ENCODE measurements around the gene NAV3.

NAV3 gene

DNA sequence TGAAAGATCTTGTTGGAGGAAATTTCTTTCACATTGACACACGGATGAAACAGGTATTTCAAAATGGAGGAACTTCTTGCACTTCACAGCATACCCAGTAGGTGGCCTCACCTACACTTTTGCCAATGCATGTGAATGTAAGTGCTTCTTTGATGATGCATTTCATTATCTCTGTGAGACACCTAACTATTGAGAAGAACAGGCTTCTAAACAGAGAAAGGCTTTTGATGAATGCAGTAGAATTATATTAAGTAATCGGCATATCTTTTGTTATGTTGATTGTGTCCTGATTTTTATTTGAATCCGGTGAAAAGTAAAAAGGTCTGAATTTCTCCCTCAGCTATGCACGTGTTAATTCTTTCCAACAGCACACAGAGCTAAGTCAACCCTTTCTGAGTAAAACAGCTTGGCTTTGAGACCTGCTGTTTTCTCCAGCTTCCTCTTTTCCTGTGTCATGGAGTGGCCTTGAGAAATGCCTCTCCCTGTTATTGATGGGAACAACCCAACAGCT is 399.0 kb downstream of the NAV3 start:
- Histone ChIP-seq H3K36me3 (ENCODE audit: control insufficient read depth, low read length) (no peaks in the 10 kb centered on the region), H3F3A (ENCODE audit: control insufficient read depth, insufficient read depth) (no peaks in the 10 kb centered on the region), H3K27me3 (ENCODE audit: control insufficient read depth, low read length) (0 out of 2 replicates have a peak, but pooled peaks cover 3% of the 10 kb centered on the region), H4K20me1 (ENCODE audit: control insufficient read depth, insufficient read depth, low read depth, low read length) (no peaks in the 10 kb centered on the region), H3K9me2 (replicated peaks; ENCODE audit: control insufficient read depth, low read length) (no peaks in the 10 kb centered on the region), H3K4me1 (ENCODE audit: control insufficient read depth, low read length) (no peaks in the 10 kb centered on the region), H3K79me2 (ENCODE audit: control insufficient read depth, low read length) (no peaks in the 10 kb centered on the region), H3K4me2 (ENCODE audit: low read length) (peak overlapping the region; percentile 28), H3K27ac (ENCODE audit: low read depth, low read length) (no peak overlapping the region), H3K4me3 (ENCODE audit: low read length) (no peak overlapping the region), H3K9me3 (ENCODE audit: control insufficient read depth, insufficient read depth, low read length) (no peaks in the 10 kb centered on the region)
- peak; percentile 77 for TF ChIP-seq CTCF (IDR thresholded peaks at IDR 0.05; ENCODE audit: low read depth, low read length, poor library complexity, severe bottlenecking)
- no peak for TF ChIP-seq EZH2phosphoT487 (IDR thresholded peaks at IDR 0.05; ENCODE audit: borderline replicate concordance, low read length)

DNA sequence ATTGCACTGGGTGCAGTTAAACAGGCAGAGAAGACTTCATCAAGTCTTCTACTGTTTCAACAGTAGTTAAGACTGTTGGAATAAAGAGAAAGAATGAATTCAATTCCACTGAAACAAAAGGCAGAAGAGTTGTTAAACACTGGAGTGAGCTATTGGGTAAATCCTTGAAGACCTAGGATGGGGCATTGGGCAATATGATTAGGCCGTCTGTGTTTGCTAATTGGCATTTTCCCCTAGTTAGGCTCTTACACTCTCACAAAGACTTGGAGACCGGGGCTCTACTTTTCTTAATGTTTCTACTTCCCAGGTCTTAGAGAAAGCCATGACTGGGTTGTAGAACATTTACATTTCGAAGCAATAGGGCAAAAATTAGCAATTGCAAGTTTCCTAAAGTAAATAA is 402.1 kb downstream of the NAV3 start:
- no peak for TF ChIP-seq EZH2phosphoT487 (IDR thresholded peaks at IDR 0.05; ENCODE audit: borderline replicate concordance, low read length)
- no peak for TF ChIP-seq CTCF (IDR thresholded peaks at IDR 0.05; ENCODE audit: low read depth, low read length, poor library complexity, severe bottlenecking)
- no peak overlapping the region for H3K4me3 ChIP-seq (ENCODE audit: low read length)
- H3K4me2 ChIP-seq (ENCODE audit: low read length), result no peak overlapping the region

GRCh38 chr12:78236264-78236663 is 405.6 kb downstream of the NAV3 start:
- TF ChIP-seq EZH2phosphoT487 (IDR thresholded peaks at IDR 0.05; ENCODE audit: borderline replicate concordance, low read length) (no peak), CTCF (IDR thresholded peaks at IDR 0.05; ENCODE audit: low read depth, low read length, poor library complexity, severe bottlenecking) (no peak)
- H3K4me1 ChIP-seq (ENCODE audit: control insufficient read depth, low read length), result no peaks in the 10 kb centered on the region
- H3K4me2 ChIP-seq (ENCODE audit: low read length), result no peak overlapping the region
- 0 out of 2 replicates have a peak, but pooled peaks cover 3% of the 10 kb centered on the region for H3K27me3 ChIP-seq (ENCODE audit: control insufficient read depth, low read length)
- no peaks in the 10 kb centered on the region for H3K79me2 ChIP-seq (ENCODE audit: control insufficient read depth, low read length)
- H3K9me2 ChIP-seq (replicated peaks; ENCODE audit: control insufficient read depth, low read length), result no peaks in the 10 kb centered on the region
- H3F3A ChIP-seq (ENCODE audit: control insufficient read depth, insufficient read depth), result no peaks in the 10 kb centered on the region
- H3K4me3 ChIP-seq (ENCODE audit: low read length), result no peak overlapping the region
- H3K36me3 ChIP-seq (ENCODE audit: control insufficient read depth, low read length), result no peaks in the 10 kb centered on the region
- no peak overlapping the region for H3K27ac ChIP-seq (ENCODE audit: low read depth, low read length)
- H4K20me1 ChIP-seq (ENCODE audit: control insufficient read depth, insufficient read depth, low read depth, low read length), result no peaks in the 10 kb centered on the region
- H3K9me3 ChIP-seq (ENCODE audit: control insufficient read depth, insufficient read depth, low read length), result no peaks in the 10 kb centered on the region

More for the DNA sequence above, 402.1 kb downstream of the NAV3 start:
- no peaks in the 10 kb centered on the region for H4K20me1 ChIP-seq (ENCODE audit: control insufficient read depth, insufficient read depth, low read depth, low read length)
- H3K27ac ChIP-seq (ENCODE audit: low read depth, low read length), result no peak overlapping the region
- no peaks in the 10 kb centered on the region for H3K9me3 ChIP-seq (ENCODE audit: control insufficient read depth, insufficient read depth, low read length)
- no peaks in the 10 kb centered on the region for H3K79me2 ChIP-seq (ENCODE audit: control insufficient read depth, low read length)
- H3K4me1 ChIP-seq (ENCODE audit: control insufficient read depth, low read length), result no peaks in the 10 kb centered on the region
- no peaks in the 10 kb centered on the region for H3K9me2 ChIP-seq (replicated peaks; ENCODE audit: control insufficient read depth, low read length)
- H3F3A ChIP-seq (ENCODE audit: control insufficient read depth, insufficient read depth), result no peaks in the 10 kb centered on the region
- H3K27me3 ChIP-seq (ENCODE audit: control insufficient read depth, low read length), result 0 out of 2 replicates have a peak, but pooled peaks cover 3% of the 10 kb centered on the region
- no peaks in the 10 kb centered on the region for H3K36me3 ChIP-seq (ENCODE audit: control insufficient read depth, low read length)
